ENCODE results near the gene FSTL1.

Gene FSTL1, protein sequence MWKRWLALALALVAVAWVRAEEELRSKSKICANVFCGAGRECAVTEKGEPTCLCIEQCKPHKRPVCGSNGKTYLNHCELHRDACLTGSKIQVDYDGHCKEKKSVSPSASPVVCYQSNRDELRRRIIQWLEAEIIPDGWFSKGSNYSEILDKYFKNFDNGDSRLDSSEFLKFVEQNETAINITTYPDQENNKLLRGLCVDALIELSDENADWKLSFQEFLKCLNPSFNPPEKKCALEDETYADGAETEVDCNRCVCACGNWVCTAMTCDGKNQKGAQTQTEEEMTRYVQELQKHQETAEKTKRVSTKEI

DNA sequence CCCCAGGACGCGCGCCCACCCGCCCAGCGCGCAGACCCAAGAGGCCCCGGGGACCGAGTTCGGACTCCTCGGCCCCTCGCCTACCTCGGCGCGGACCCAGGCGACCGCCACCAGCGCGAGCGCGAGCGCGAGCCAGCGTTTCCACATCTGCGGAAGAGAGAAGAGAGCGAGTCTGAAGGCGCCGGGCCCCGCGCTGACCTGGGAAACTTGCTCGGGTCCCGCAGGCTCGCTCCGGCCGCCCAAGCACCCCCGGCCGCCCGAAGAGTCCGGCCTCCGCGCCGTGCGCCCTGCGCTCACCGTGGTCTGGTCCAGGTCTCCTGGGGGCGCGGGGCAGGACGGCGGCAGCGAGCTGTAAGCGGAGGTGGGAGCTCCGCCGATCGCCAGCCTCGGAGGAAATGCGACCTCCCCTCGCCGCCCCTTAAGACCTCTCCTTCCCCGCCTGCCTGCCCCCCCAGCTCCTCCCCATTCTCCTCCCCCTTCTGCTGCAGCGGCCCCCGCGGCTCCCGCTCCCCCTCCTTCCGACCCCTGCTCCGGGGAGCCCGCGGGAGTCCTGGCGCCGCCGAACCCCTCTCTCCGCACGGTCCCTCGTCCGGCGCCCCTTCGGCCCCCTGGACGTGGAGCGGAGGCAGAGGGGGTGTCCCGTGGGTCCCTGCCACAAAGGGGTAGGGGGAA lies at the start of gene FSTL1:
FSTL1 (minus strand) TSS at position 393 of the 672 bp plus-strand sequence; CDS start at position 147, 246 bp downstream.
- H2AFZ ChIP-seq (ENCODE audit: low read depth, low read length) = no peak within 1 kb of the TSS
- no peak within 1 kb of the TSS for H3K27ac ChIP-seq (ENCODE audit: low read length)

DNA sequence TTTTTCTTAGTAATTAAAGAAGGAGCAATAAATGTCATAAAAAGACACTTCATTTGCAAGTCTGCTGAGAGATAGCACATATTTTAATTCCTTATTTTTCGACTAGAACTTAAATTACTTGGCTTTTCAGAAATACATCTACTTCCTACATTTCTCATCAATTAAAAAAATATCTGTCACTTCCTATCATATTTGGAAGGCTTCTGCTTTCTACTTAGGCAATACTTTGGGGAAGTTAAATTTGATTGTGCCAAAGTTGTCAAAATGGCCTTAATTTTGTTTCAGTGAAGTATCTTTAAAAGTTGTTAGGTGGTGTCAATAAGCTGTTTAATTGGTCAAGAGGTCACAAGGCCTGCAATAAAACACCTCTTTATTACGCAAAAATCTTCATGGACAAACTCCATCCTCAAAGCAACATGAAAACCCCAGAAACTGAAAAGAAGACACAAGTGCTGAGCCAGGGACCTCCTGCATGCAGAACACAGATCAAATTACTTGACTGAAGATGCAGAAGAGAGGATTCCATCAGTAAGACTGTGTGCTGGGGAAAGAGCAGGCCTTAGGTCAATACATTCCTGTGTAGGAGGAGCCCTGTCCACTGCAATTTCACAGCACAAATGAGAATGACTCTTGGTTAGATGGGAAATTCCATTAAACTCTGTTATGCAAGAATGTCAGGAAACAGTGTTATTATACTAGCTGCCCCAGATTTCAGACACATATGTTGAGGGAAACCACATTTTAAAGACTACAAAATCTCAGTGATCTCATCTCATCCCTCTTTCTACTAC lies 48.0 kb upstream of the FSTL1 start:
- Histone ChIP-seq H3K36me3 (replicated peaks; ENCODE audit: low read depth, low read length) (no peaks in the 10 kb centered on the region), H3K27ac (ENCODE audit: low read length) (no peak overlapping the region), H3K4me2 (ENCODE audit: low read length) (no peak overlapping the region), H2AFZ (ENCODE audit: low read depth, low read length) (no peak overlapping the region), H3K4me3 (ENCODE audit: low read length) (no peak overlapping the region), H3K27me3 (ENCODE audit: low read depth, low read length) (no peaks in the 10 kb centered on the region), H3K79me2 (ENCODE audit: low read length) (no peaks in the 10 kb centered on the region), H3K4me1 (ENCODE audit: low read length) (no peaks in the 10 kb centered on the region), H3K9ac (ENCODE audit: low read length) (no peak overlapping the region), H3K9me3 (ENCODE audit: insufficient read depth, low read length) (0 out of 2 replicates have a peak, but pooled peaks cover 10% of the 10 kb centered on the region), H4K20me1 (ENCODE audit: insufficient read depth, low read length) (no peaks in the 10 kb centered on the region)
- TF ChIP-seq, protein P1, sequence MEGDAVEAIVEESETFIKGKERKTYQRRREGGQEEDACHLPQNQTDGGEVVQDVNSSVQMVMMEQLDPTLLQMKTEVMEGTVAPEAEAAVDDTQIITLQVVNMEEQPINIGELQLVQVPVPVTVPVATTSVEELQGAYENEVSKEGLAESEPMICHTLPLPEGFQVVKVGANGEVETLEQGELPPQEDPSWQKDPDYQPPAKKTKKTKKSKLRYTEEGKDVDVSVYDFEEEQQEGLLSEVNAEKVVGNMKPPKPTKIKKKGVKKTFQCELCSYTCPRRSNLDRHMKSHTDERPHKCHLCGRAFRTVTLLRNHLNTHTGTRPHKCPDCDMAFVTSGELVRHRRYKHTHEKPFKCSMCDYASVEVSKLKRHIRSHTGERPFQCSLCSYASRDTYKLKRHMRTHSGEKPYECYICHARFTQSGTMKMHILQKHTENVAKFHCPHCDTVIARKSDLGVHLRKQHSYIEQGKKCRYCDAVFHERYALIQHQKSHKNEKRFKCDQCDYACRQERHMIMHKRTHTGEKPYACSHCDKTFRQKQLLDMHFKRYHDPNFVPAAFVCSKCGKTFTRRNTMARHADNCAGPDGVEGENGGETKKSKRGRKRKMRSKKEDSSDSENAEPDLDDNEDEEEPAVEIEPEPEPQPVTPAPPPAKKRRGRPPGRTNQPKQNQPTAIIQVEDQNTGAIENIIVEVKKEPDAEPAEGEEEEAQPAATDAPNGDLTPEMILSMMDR (IDR thresholded peaks at IDR 0.05; ENCODE audit: low read depth, low read length) = no peak
- no peak for TF ChIP-seq EZH2phosphoT487 (IDR thresholded peaks at IDR 0.05; ENCODE audit: low read depth)

More for the DNA sequence above, at the start of gene FSTL1:
- Histone ChIP-seq H3K4me3 (ENCODE audit: low read length) (no peak within 1 kb of the TSS), H3K9ac (ENCODE audit: low read length) (no peak within 1 kb of the TSS), H4K20me1 (ENCODE audit: insufficient read depth, low read length) (no peaks in the 10 kb centered on the region), H3K4me2 (ENCODE audit: low read length) (no peak within 1 kb of the TSS), H3K9me3 (ENCODE audit: insufficient read depth, low read length) (peaks cover 3% of the 10 kb centered on the region; the same call in 1 of the 2 replicates), H3K4me1 (ENCODE audit: low read length) (no peaks in the 10 kb centered on the region), H3K36me3 (replicated peaks; ENCODE audit: low read depth, low read length) (no peaks in the 10 kb centered on the region), H3K27me3 (ENCODE audit: low read depth, low read length) (peaks cover 3% of the 10 kb centered on the region; the same call in 1 of the 2 replicates), H3K79me2 (ENCODE audit: low read length) (no peaks in the 10 kb centered on the region)
- TF ChIP-seq EZH2phosphoT487 (IDR thresholded peaks at IDR 0.05; ENCODE audit: low read depth) = no peak
- TF ChIP-seq, protein P1 (IDR thresholded peaks at IDR 0.05; ENCODE audit: low read depth, low read length) = no peak

DNA sequence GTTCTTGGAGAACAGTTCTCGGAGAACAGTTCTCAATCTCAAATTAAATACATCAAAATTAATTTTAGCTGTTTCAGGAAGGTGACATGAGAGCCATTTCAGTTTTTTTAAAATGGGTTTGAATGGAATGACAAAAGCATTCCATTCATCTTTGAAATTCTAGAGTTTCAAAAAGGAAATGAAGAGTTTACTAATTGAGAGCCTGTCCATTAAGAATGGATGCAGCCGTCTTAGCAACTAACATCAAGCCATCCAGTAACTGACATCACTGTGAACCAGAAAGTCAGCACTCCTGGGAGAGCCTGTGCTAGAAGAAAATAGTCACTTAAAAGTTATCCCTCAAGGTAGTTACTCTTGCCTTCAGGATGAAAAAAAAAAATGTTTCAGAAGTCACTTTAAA lies 47.0 kb upstream of the FSTL1 start:
- H3K36me3 ChIP-seq (replicated peaks; ENCODE audit: low read depth, low read length) = no peaks in the 10 kb centered on the region
- H2AFZ ChIP-seq (ENCODE audit: low read depth, low read length) = no peak overlapping the region
- no peak overlapping the region for H3K9ac ChIP-seq (ENCODE audit: low read length)
- no peaks in the 10 kb centered on the region for H3K4me1 ChIP-seq (ENCODE audit: low read length)
- no peaks in the 10 kb centered on the region for H4K20me1 ChIP-seq (ENCODE audit: insufficient read depth, low read length)
- no peak overlapping the region for H3K4me3 ChIP-seq (ENCODE audit: low read length)
- no peak overlapping the region for H3K27ac ChIP-seq (ENCODE audit: low read length)
- no peaks in the 10 kb centered on the region for H3K79me2 ChIP-seq (ENCODE audit: low read length)
- H3K4me2 ChIP-seq (ENCODE audit: low read length) = no peak overlapping the region
- TF ChIP-seq, protein P1 (IDR thresholded peaks at IDR 0.05; ENCODE audit: low read depth, low read length) = no peak
- TF ChIP-seq EZH2phosphoT487 (IDR thresholded peaks at IDR 0.05; ENCODE audit: low read depth) = no peak
- no peaks in the 10 kb centered on the region for H3K27me3 ChIP-seq (ENCODE audit: low read depth, low read length)
- H3K9me3 ChIP-seq (ENCODE audit: insufficient read depth, low read length) = 0 out of 2 replicates have a peak, but pooled peaks cover 10% of the 10 kb centered on the region
